ENCODE data around the gene TMEM41B. TPM values are rescaled to one million over a fixed set of nuclear protein-coding genes. Genes with fewer than 3 reads are reported as not detected.
"Not testable (repeated sequence)": the region's sequence is repeated elsewhere in the genome, so short reads cannot be mapped to it uniquely, and the experiment has no call there.

Gene TMEM41B
- polyA plus RNA-seq, 1 experiment = 18.7 TPM

- ChIA-PET CTCF (interaction anchor here (1.2 to 1.3 kb wide), 2 partner anchors 14 to 55 kb away, joined by 3 read pairs; no protein-coding TSS in a partner anchor), POLR2A (interaction anchor here (0.6 kb wide), 1 partner anchor 854 kb away, joined by 4 read pairs; no protein-coding TSS in a partner anchor)
- peak; percentile 94 for DNase-seq (ENCODE audit: low read depth)
- H3K36me3 ChIP-seq (ENCODE audit: control insufficient read depth, insufficient read depth, low read length) = no peaks in the 10 kb centered on the region
- H3K4me3 ChIP-seq (ENCODE audit: low read depth, low read length) = peak overlapping the region; percentile 2; the same call in 1 of the 2 replicates
- TF ChIP-seq CTCF (IDR thresholded peaks at IDR 0.05; ENCODE audit: insufficient read depth, low read depth, low read length) = no peak
- H3K27me3 ChIP-seq (ENCODE audit: control insufficient read depth, insufficient read depth, low read length) = no peaks in the 10 kb centered on the region
These were observed 16.3 kb upstream of the TMEM41B start for GRCh38 chr11:9330387-9331384.

- H3K4me3 ChIP-seq (ENCODE audit: low read depth, low read length) = no peak overlapping the region
- TF ChIP-seq CTCF (IDR thresholded peaks at IDR 0.05; ENCODE audit: insufficient read depth, low read depth, low read length) = no peak
- DNase-seq (ENCODE audit: low read depth) = no peak
- ChIA-PET CTCF (no interaction called here), POLR2A (no interaction called here)
- no peaks in the 10 kb centered on the region for H3K27me3 ChIP-seq (ENCODE audit: control insufficient read depth, insufficient read depth, low read length)
- H3K36me3 ChIP-seq (ENCODE audit: control insufficient read depth, insufficient read depth, low read length) = no peaks in the 10 kb centered on the region
These were observed 5.7 kb upstream of the TMEM41B start for GRCh38 chr11:9320047-9320446.

- CTCF ChIA-PET; DNase-seq (ENCODE audit: low read depth); H3K36me3 ChIP-seq (ENCODE audit: control insufficient read depth, insufficient read depth, low read length); POLR2A ChIA-PET; H3K4me3 ChIP-seq (ENCODE audit: low read depth, low read length); H3K27me3 ChIP-seq (ENCODE audit: control insufficient read depth, insufficient read depth, low read length): not testable (repeated sequence)
These were observed 5.1 kb upstream of the TMEM41B start for GRCh38 chr11:9319377-9320001.

GRCh38 chr11:9318442-9319376, 4.3 kb upstream of the TMEM41B start:
- H3K36me3 ChIP-seq (ENCODE audit: control insufficient read depth, insufficient read depth, low read length); DNase-seq (ENCODE audit: low read depth); H3K4me3 ChIP-seq (ENCODE audit: low read depth, low read length); H3K27me3 ChIP-seq (ENCODE audit: control insufficient read depth, insufficient read depth, low read length); POLR2A ChIA-PET; CTCF ChIA-PET: not testable (repeated sequence)

- Histone ChIP-seq H3K4me3 (ENCODE audit: low read depth, low read length) (no peak overlapping the region), H3K36me3 (ENCODE audit: control insufficient read depth, insufficient read depth, low read length) (no peaks in the 10 kb centered on the region), H3K27me3 (ENCODE audit: control insufficient read depth, insufficient read depth, low read length) (no peaks in the 10 kb centered on the region)
- CTCF ChIA-PET = interaction anchor here (1.1 to 1.6 kb wide), 2 partner anchors 13 to 14 kb away, joined by 3 to 4 read pairs; no protein-coding TSS in a partner anchor
- TF ChIP-seq CTCF (IDR thresholded peaks at IDR 0.05; ENCODE audit: insufficient read depth, low read depth, low read length) = no peak
- POLR2A ChIA-PET = no interaction called here
- no peak for DNase-seq (ENCODE audit: low read depth)
These were observed 1.9 kb upstream of the TMEM41B start for GRCh38 chr11:9316334-9316733.
